Measurements from ENCODE around the gene PDXK.

DNA sequence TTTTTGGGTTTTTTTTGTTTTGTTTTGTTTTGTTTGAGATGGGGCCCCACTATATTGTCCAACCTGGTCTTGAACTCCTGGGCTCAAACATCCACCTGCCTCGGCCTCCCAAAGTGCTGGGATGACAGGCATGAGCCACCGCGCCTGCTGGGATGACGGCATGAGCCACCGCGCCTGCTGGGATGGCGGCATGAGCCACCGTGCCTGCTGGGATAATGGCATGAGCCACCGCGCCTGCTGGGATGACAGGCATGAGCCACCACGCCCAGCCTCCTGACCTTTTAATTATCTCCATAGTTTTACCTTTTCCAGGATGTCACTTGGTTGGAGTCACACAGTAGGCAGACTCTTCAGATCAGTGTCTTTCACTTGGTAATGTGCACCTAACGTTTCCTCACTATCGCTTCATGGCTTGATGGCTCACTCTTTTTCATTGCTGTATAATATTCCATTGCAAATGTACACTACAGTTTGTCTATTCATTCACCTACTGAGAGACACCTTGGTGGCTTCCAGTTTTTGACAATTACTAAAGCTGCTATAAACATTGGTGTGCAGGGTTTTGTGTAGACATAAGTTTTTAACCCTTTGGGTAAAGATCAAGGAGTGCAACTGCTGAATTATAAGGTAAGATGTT is 10.1 kb upstream of the PDXK start:
- TF ChIP-seq, protein P1, sequence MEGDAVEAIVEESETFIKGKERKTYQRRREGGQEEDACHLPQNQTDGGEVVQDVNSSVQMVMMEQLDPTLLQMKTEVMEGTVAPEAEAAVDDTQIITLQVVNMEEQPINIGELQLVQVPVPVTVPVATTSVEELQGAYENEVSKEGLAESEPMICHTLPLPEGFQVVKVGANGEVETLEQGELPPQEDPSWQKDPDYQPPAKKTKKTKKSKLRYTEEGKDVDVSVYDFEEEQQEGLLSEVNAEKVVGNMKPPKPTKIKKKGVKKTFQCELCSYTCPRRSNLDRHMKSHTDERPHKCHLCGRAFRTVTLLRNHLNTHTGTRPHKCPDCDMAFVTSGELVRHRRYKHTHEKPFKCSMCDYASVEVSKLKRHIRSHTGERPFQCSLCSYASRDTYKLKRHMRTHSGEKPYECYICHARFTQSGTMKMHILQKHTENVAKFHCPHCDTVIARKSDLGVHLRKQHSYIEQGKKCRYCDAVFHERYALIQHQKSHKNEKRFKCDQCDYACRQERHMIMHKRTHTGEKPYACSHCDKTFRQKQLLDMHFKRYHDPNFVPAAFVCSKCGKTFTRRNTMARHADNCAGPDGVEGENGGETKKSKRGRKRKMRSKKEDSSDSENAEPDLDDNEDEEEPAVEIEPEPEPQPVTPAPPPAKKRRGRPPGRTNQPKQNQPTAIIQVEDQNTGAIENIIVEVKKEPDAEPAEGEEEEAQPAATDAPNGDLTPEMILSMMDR (IDR thresholded peaks at IDR 0.05; ENCODE audit: extremely low read depth in 1 of 2, insufficient read depth in 1 of 2, low read depth in 1 of 2, low read length in 2 of 2) = no peak
- TF ChIP-seq POLR2AphosphoS5 (IDR thresholded peaks at IDR 0.05; ENCODE audit: insufficient read depth, low read depth, low read length) = no peak
- TF ChIP-seq JUN (IDR thresholded peaks at IDR 0.05; ENCODE audit: borderline replicate concordance, insufficient read depth, insufficient read length, low read depth) = no peak
- TF ChIP-seq, protein P2, sequence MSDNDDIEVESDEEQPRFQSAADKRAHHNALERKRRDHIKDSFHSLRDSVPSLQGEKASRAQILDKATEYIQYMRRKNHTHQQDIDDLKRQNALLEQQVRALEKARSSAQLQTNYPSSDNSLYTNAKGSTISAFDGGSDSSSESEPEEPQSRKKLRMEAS (IDR thresholded peaks at IDR 0.05; ENCODE audit: insufficient read depth, insufficient read length) = no peak
- TF ChIP-seq EZH2 (IDR thresholded peaks at IDR 0.05; ENCODE audit: borderline replicate concordance, low read depth, low read length, severe bottlenecking) = no peak
- TF ChIP-seq POLR2A (IDR thresholded peaks at IDR 0.05; ENCODE audit: low read depth, low read length) = no peak
- TF ChIP-seq GATA2 (IDR thresholded peaks at IDR 0.05; ENCODE audit: insufficient read depth, insufficient read length, low read depth, low read length) = no peak
- TF ChIP-seq MYC (IDR thresholded peaks at IDR 0.05; ENCODE audit: low read depth, low read length) = no peak
- no peak for TF ChIP-seq FOS (IDR thresholded peaks at IDR 0.05; ENCODE audit: borderline replicate concordance, insufficient read depth, low read length)

All from endothelial cell of umbilical vein (primary cell).